Esophagus (tissue), 2 donors: ENCODE data around the gene STT3A. TPM values are rescaled to one million over a fixed set of nuclear protein-coding genes. Genes with fewer than 3 reads are reported as not detected.
A peak's percentile ranks its signal among the peaks of the same experiment; 100 is the strongest.
"Not testable (repeated sequence)": the region's sequence is repeated elsewhere in the genome, so short reads cannot be mapped to it uniquely, and the experiment has no call there.

Experiments
- H3K27ac ChIP-seq, 2 donors: one replicate each; pipeline ENCODE4 v1.5.1; 2013; ENCODE audit warnings: low read depth in 2 of 2, mild to moderate bottlenecking in 2 of 2, inconsistent platforms in 1 of 2, low read length in 1 of 2, moderate library complexity in 1 of 2
- H3K27me3 ChIP-seq, 2 donors: one replicate each; pipeline ENCODE4 v1.6.1; 2013; ENCODE audit warnings: low read length in 2 of 2, control low read depth in 1 of 2, mild to moderate bottlenecking in 1 of 2; ENCODE audit not compliant: insufficient read depth in 2 of 2, control insufficient read depth in 1 of 2
- H3K36me3 ChIP-seq, 2 donors: one replicate each; pipeline ENCODE4 v1.6.1; 2013; ENCODE audit warnings: low read length in 1 of 2; ENCODE audit not compliant: control insufficient read depth in 2 of 2, insufficient read depth in 2 of 2
- H3K4me1 ChIP-seq, 2 donors: one replicate each; pipeline ENCODE4 v1.6.1; 2013; ENCODE audit warnings: low read length in 1 of 2; ENCODE audit not compliant: control insufficient read depth in 2 of 2, insufficient read depth in 2 of 2
- H3K4me3 ChIP-seq, 2 donors: one replicate each; pipeline ENCODE4 v1.5.1; 2013; ENCODE audit warnings: low read length in 2 of 2, mild to moderate bottlenecking in 2 of 2, low read depth in 1 of 2, moderate library complexity in 1 of 2
- H3K9me3 ChIP-seq, 2 donors: one replicate each; pipeline ENCODE4 v1.6.1; 2013; ENCODE audit warnings: mild to moderate bottlenecking in 2 of 2, low read depth in 1 of 2, low read length in 1 of 2, moderate library complexity in 1 of 2; ENCODE audit not compliant: control insufficient read depth in 2 of 2, insufficient read depth in 1 of 2
- WGBS, 2 donors: extraction: QIAGEN DNeasy Blood & Tissue Kit; methylation state at CpG; one replicate each; pipeline ENCODE4 v1.1.7; 2013; 5-methylcytosine and 5-hydroxymethylcytosine counted together
- polyA plus RNA-seq, 2 donors: library from polyadenylated mRNA; stranded (reverse); fragments of 200-250 nt; gene quantifications; one replicate each; pipeline ENCODE4 v1.2.3, GENCODE V29; 2013
- donor health status: healthy with polysubstance abuse.
- donor health status: Bipolar disorder and iron deficiency.

STT3A gene
- polyA plus RNA-seq, 2 donors: 19.1 to 38.6 TPM

- no peak overlapping the region for H3K27ac ChIP-seq
- WGBS, 2 donors: 96 to 97% methylated on average over 4 of the region's 4 CpGs
Measured at GRCh38 chr11:125566235-125566634, 26.4 kb upstream of the STT3A start.

GRCh38 chr11:125568970-125569914 is 23.4 kb upstream of the STT3A start, which contains the start of gene EI24:
Gene EI24, plus strand, starts transcription at chr11:125569477. Its CDS starts 3,051 bp downstream, at chr11:125572528.
- WGBS, 2 donors: 1% methylated on average over 76 to 83 of the region's 83 CpGs
- Histone ChIP-seq H3K27me3 (no peaks in the 10 kb centered on the region), H3K4me1 (no peaks in the 10 kb centered on the region), H3K4me3 (peak within 1 kb of the TSS; percentile 91 to 92), H3K27ac (peak within 1 kb of the TSS; percentile 78 to 84), H3K36me3 (peaks cover 3% of the 10 kb centered on the region in 2 donors), H3K9me3 (no peaks in the 10 kb centered on the region)

More at GRCh38 chr11:125566235-125566634, 26.4 kb upstream of the STT3A start:
- no peaks in the 10 kb centered on the region for H3K4me1 ChIP-seq
- no peaks in the 10 kb centered on the region for H3K36me3 ChIP-seq
- H3K4me3 ChIP-seq: no peak overlapping the region
- no peaks in the 10 kb centered on the region for H3K9me3 ChIP-seq
- H3K27me3 ChIP-seq: no peaks in the 10 kb centered on the region

- peak overlapping the region; percentile 78 to 84 for H3K27ac ChIP-seq
- H3K36me3 ChIP-seq: peaks cover 5 to 8% of the 10 kb centered on the region in 2 donors
- H3K27me3 ChIP-seq: no peaks in the 10 kb centered on the region
- no peaks in the 10 kb centered on the region for H3K9me3 ChIP-seq
- H3K4me3 ChIP-seq: peak overlapping the region; percentile 91 to 92
- H3K4me1 ChIP-seq: no peaks in the 10 kb centered on the region
- 1 to 3% methylated on average over 9 of the region's 9 CpGs for WGBS, 2 donors
Measured at GRCh38 chr11:125569915-125570621, 22.6 kb upstream of the STT3A start.

GRCh38 chr11:125570952-125571351 is 21.7 kb upstream of the STT3A start:
- Histone ChIP-seq H3K27ac (no peak overlapping the region), H3K9me3 (no peaks in the 10 kb centered on the region), H3K4me3 (no peak overlapping the region), H3K27me3 (no peaks in the 10 kb centered on the region), H3K4me1 (no peaks in the 10 kb centered on the region), H3K36me3 (peaks cover 11% of the 10 kb centered on the region in 2 donors)
- WGBS, 2 donors: 56 to 63% methylated on average over 2 of the region's 2 CpGs

- peaks cover 11 to 15% of the 10 kb centered on the region in 2 donors for H3K36me3 ChIP-seq
- H3K4me1 ChIP-seq: no peaks in the 10 kb centered on the region
- no peaks in the 10 kb centered on the region for H3K9me3 ChIP-seq
- no peak overlapping the region for H3K4me3 ChIP-seq
- H3K27ac ChIP-seq: no peak overlapping the region
- WGBS, 2 donors: 78 to 79% methylated on average over 5 of the region's 5 CpGs
- H3K27me3 ChIP-seq: no peaks in the 10 kb centered on the region
Measured at GRCh38 chr11:125572916-125573315, 19.7 kb upstream of the STT3A start.

GRCh38 chr11:125577181-125577580 is 15.5 kb upstream of the STT3A start:
- H3K27me3 ChIP-seq, H3K4me3 ChIP-seq, H3K27ac ChIP-seq, H3K4me1 ChIP-seq, H3K9me3 ChIP-seq: not testable (repeated sequence)
- WGBS, 2 donors: 91 to 95% methylated on average over 14 of the region's 14 CpGs
- peaks cover 21 to 23% of the 10 kb centered on the region in 2 donors for H3K36me3 ChIP-seq

GRCh38 chr11:125578783-125579182 is 13.9 kb upstream of the STT3A start:
- Histone ChIP-seq H3K4me1 (no peaks in the 10 kb centered on the region), H3K4me3 (no peak overlapping the region), H3K27ac (no peak overlapping the region), H3K27me3 (no peaks in the 10 kb centered on the region), H3K36me3 (peaks cover 20 to 23% of the 10 kb centered on the region in 2 donors), H3K9me3 (no peaks in the 10 kb centered on the region)
- 95 to 98% methylated on average over 2 of the region's 2 CpGs for WGBS, 2 donors

GRCh38 chr11:125579811-125580210 is 12.8 kb upstream of the STT3A start:
- Histone ChIP-seq H3K27ac (no peak overlapping the region), H3K9me3 (no peaks in the 10 kb centered on the region), H3K36me3 (peaks cover 20% of the 10 kb centered on the region in 2 donors), H3K4me3 (no peak overlapping the region), H3K4me1 (no peaks in the 10 kb centered on the region), H3K27me3 (no peaks in the 10 kb centered on the region)
- 96% methylated on average over 5 of the region's 5 CpGs for WGBS, 2 donors

- Histone ChIP-seq H3K4me3 (no peak overlapping the region), H3K27me3 (no peaks in the 10 kb centered on the region), H3K27ac (no peak overlapping the region), H3K36me3 (peaks cover 7 to 12% of the 10 kb centered on the region in 2 donors), H3K4me1 (no peaks in the 10 kb centered on the region), H3K9me3 (no peaks in the 10 kb centered on the region)
- WGBS, 2 donors: 95% methylated on average over 11 of the region's 11 CpGs
Measured at GRCh38 chr11:125583496-125583895, 9.2 kb upstream of the STT3A start.
